Stimulated activated CD8-positive, alpha-beta memory T cell treated with anti-CD3 and anti-CD28 coated beads, Interleukin-4, amount 100 ng/mL, for 4 hours (primary cell): ENCODE results near the gene HBE1.
"Not testable (repeated sequence)": the region's sequence is repeated elsewhere in the genome, so short reads cannot be mapped to it uniquely, and the experiment has no call there.

Source experiments
- DNase-seq, 2 donors: peaks; one replicate each; pipeline ENCODE4 v3.0.0-alpha.2; 2020; ENCODE audit warnings: low read depth in 2 of 2, low spot score in 1 of 2

HBE1 gene

DNA sequence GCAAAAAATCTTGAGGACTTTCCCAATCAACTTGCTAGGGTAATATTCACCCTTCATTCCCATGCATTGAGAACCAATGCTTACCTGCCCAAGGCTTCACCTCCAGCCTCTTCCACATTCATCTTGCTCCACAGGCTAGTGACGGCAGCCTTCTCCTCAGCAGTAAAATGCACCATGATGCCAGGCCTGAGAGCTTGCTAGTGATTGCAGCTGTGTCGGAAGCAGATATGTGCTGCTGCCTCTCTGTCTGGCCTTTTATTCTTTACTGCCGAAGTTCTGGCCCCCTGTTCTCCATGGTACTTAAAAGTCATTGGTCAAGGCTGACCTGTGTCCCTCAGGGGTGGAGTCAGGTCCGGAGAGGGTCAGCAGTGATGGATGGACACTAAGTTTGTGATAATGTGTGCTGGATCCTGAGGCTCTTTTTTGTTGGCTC is at the start of gene HBE1:
Gene HBE1, minus strand, starts transcription at position 231 of the 433 bp plus-strand sequence. Its CDS starts 55 bp downstream, at position 176.
- no peak for DNase-seq

DNA sequence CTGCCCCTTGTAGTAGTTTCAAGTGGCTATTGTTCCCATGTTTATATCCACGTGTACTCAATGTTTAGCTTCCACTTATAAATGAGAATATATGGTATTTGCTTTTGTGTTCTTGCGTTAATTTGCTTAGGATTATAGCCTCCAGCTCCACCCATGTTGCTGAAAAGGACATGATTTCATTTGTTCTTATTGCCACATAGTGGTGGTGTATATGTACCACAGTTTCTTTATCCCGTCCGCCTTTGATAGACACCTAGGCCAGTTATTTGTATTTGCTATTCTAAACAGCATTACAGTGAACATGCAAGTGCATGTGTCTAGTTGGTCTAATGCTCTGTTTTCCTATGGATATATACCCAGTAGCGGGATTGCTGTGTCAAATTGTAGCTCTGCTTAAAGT is 47.5 kb upstream of the HBE1 start:
- DNase-seq = no peak

DNA sequence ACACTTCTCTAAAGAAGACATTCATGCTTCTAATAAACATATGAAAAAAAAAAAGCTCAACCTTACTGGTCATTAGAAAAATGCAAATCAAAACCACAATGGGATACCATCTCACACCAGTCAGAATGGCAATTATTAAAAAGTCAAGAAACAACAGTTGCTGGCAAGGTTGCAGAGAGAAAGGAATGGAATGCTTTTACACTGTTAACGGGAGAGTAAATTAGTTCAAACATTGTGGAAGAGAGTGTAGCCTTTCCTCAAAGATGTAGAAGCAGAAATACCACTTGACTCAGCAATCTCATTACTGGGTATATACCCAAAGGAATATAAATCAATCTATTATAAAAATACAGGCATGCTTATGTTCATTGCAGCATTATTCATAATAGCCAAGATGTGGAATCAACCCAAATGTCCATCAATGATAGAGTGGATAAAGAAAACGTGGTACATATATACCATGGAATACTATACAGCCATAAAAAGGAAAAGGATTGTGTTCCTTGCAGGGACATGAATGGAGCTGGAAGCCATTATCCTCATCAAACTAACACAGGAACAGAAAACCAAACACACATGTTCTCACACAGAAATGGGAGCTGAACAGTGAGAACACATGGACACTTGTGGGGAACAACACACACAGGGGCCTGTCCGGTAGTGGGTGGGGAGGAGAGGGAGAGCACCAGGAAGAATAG is 43.7 kb upstream of the HBE1 start:
- not testable (repeated sequence) for DNase-seq

DNA sequence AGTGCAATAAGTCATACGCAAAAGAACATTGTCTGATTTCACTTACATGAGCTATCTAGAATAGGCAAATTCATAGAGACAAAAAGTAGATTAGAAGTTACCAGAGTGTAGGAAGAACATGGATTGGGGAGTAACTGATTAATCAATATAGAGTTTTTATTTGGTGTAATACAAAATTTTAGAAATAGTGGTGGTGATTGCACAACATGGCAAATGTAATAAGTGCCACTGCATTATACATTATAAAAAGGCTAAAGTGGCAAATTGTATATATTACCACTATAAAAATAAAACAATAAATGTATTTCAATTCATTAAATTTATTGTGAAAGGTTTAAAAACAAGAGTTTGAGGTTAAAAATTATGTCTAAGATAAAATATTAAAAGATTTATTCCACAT is 40.7 kb upstream of the HBE1 start:
- DNase-seq = no peak

DNA sequence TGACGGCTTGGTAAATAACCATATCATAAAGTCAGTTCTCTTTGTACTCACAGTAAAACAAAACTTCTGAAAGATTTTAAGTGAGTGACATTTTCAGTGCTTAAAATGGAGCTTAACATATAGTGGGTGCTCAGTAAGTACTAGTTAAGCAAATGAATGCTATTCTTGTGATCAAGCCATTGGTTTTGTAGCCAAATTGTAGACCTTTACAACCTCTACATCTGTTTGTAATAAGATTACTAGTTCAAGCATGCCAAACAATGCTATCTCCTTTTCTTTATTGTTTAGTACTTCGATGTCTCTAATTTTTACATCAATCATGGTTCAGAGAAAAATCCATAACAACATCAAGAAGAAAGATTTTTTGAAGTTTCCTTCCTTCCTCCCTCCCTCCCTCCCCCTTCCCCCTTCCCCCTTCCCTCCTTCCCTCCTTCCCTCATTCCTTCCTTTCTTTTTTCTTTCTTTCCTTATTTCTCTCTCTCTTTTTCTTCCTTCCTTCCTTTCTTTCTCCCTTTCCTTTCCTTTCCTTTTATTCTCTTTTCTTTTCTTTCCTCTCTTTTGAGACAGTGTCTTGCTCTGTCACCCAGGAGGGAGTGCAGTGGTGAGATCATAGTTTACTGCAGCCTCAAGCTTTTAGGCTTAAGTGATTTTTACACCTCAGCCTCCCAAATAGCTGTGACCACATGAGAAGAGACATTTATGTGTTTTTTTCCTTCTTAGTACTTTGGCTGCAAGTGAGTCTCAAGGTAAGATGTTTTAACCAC is 37.7 kb upstream of the HBE1 start:
- no peak for DNase-seq

DNA sequence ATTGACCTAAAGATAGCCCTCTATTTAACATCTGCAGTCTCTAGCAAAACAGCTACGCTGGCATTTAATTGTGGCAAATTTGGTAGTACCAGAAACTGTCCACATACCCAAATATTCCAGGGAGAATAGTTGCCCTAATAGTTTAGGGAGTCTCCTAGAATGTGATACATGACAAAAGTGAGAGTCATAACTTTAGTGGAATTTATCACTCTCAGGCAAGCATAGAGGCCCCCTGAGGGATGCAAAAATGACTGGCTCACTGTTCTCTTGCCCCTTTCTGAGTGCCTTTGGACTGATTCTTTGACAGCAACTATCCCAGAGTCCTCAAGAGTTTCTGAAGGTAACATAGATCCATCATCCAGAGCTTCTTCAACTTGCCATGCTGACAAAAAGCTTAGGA is 34.3 kb upstream of the HBE1 start:
- DNase-seq = no peak

DNA sequence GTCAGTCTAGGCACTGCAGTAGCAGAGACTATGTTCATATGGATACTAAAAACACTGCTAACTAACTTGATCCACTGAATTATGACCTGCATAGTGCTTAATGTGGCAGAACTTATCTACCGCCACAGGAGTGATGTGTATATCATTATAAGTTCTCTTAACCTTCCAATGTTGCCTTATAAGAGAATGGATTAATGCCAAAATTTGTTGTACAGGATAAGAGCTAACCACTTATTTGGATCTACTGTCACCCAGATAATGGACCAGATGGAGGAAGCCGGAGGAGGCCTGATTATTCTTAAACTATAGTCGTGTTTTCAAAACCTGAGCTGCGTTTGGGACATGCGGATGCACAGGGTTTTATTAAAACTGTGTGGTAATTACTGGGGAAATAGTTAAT is 33.9 kb upstream of the HBE1 start:
- DNase-seq = no peak

DNA sequence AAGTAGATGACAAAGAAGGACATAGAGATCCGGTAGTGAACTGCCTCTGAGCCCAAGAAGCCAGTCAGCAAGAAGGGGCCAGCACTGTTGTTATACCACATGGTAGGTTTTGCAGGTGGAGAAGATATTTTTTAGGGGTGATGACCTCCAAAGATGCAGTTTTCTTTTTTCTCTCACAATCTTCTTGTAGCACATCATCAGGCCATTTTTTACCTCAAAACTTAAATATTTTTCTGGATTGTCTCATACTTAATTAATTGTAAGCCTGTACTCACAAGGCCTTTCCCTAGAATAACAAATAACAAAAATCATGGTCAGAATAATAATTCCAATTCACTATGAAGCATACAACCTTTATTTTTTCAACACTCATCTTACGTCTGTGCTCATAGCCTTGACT is 32.1 kb upstream of the HBE1 start, which contains the start of gene OR51B4:
Gene OR51B4, minus strand, starts transcription at position 101 of the 400 bp plus-strand sequence. Its CDS starts 0 bp downstream, at position 101.
- no peak for DNase-seq

DNA sequence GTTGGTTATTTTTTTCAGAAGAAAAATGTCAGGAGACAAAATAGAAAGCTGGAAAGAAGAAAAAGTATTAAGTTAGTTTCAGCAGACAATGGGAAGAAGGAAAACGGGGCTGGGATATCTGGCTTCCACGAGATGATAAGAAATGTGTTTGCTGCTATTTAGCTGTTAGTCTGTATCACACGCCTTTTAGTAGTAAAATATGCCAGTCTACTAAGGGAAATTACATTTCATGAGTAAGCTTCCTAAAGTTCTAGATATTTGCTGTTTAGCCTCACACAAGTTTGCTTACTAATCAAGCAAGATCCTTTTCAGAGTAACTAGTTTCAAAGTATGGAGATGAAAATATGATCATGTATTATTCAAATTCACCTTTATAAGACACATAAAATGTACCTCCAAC is 30.5 kb upstream of the HBE1 start:
- DNase-seq = no peak

DNA sequence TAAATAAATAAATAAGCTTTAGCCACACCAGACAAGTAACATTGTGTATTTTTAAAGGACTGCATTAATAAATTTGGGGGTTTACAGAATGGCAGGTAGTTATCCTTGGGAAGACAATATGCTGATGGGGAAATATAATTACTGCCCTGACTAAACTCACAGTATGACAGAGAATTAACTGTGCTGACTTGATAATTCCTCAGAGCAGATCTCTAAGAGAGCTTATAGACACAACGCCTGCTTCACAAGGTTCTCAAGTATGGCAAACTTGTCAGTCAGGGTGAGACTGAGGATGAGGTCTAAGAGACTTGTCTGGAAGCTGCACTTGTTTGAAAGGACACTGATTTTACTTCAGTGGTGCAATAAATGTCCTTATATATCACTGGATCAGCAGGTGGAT is 28.7 kb upstream of the HBE1 start:
- no peak for DNase-seq

DNA sequence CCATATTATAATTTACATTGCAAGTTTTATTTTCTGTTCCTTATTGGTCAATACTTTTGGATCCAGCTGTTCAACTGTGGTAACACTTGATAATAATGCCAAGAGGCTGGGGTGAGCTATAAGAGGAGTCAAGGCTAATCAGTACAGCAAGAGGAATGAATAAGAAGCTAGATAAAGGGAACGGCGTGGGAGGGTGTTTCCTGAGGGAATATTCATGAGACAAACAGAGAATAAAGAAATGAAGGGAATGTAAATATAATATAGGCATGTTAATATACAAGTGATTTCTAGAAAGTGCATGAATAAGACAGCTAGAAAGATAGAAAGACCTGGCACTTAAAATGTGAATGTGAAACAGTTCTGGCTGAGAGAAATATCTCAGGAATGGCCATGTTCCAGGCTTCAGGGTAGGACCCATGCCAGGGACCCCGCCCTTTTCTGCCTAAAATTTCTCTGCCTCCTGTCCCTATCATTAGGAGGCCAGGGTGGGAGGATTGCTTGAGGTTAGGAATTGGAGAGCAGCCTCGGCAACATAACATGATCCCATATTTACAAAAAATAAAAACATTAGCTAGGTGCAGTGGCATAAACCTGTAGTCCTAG is 28.1 kb upstream of the HBE1 start:
- no peak for DNase-seq

DNA sequence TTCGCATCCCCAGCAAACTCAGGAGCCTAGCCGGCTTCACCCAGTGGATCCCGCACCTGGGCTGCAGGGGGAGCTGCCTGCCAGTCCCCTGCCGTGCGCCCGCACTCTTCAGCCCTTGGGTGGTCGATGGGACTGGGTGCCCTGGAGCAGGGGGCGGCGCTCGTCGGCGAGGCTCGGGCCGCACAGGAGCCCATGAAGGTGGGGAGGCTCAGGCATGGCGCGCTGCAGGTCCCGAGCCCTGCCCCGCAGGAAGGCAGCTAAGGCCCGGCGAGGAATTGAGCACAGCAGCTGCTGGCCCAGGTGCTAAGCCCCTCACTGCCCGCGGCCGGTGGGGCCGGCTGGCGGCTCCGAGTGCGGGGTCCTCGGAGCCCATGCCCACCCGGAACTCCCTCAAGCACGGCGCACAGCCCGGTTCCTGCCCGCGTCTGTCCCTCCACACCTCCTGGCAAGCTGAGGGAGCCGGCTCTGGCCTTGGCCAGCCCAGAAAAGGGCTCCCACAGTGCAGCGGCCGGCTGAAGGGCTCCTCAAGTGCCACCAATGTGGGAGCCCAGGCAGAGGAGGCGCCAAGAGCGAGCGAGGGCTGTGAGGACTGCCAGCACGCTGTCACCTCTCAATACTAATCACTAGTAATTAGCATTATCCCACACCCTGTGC is 24.7 kb upstream of the HBE1 start:
- not testable (repeated sequence) for DNase-seq

DNA sequence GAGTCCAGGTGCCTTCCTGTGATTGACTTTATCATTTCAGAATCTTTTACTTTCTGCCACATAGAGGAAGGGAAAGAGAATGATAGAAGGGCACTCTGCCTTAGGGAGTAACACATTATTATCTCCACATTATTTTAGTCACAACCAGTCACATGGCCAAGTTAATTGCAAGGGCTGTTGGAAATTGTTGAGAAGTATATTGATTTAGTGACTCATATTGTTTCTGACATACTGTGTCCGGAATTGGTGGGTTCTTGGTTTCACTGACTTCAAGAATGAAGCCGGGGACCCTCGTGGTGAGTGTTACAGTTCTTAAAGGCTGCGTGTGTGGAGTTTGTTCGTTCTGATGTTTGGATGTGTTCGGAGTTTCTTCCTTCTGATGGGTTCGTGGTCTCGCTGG is 23.3 kb upstream of the HBE1 start:
- no peak for DNase-seq

DNA sequence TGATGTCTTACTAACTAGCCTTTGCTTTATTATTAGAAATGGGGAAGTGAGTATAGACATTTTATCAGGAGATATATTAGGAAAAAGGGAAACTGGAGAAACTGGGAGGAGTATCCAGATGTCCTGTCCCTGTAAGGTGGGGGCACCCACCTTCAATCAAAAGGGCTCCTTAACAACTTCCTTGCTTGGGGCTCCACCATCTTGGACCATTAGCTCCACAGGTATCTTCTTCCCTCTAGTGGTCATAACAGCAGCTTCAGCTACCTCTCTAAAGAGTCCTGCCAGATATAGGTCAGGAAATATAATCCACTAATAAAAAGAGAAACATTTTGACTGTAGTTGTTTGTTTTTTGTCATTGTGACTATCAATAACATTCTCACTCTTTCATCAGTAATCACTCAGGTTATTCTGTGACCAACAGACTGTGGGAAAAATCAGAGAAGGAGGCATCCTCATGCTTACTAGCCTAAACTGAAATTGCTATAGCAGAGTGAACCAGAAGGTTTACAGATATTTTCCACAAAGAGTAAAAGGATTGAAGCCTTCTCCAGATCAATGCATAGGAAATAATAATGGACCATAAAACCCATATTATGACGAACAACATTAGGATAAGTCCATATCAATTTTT is 21.6 kb upstream of the HBE1 start:
- DNase-seq = no peak

DNA sequence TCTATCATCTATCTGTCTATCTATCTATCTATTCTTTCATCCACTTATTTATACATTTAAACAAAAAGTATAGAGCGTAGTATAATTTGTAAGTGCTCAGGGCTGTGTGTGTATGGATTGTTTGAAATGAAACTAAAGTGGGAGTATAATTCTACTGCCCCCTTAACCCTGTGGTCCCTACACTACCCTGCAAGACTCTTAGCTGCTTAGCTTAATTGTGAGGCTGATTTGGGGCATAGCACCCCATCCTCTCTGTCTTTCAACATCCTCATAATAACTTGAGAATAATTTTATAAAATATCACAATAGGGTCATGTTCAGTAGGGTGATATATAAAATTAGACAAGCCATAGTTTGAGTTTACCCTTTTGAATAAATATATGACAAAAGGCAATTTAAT is 20.4 kb upstream of the HBE1 start:
- DNase-seq = no peak

DNA sequence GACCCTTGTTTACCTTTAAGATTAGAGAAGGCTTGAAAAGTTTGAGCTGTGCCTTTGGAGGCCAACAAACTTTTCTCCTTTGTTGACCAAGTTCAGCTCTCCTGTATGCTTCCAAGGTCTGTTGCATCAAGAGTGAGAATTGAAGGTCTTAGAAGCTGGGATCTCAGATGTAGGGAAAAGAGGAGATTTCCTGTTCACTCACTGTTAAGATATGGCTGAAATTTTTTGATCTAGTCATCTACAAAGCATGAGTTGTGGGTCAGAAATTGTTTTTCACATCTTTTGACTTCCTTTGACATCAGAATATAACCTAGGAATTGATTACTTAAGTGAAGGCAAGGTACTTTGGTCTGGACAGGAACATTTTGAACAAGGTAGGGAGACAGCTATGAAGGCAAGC is 20.0 kb upstream of the HBE1 start:
- DNase-seq = no peak

DNA sequence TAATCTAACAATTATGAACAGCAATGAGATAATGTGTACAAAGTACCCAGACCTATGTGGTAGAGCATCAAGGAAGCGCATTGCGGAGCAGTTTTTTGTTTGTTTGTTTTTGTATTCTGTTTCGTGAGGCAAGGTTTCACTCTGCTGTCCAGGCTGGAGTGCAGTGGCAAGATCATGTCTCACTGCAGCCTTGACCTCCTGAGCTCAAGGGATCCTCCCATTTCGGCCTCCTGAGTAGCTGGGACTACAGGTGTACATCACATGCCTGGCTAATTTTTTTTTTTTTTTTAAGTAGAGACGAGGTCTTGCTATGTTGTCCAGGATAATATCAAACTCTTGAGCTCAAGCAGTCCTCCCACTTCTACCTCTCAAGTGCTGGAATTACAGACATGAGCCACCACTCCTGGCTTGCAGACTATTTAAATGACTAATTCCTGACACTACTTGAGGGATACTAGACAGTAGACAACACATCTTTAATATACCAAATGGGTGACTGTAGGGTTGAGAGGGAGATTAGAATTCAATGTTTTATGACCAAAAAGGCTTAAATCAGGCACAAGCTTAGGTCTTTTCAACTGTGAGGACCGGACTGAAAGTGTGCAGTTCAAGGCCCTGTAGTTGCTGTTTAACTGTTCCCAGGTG is 19.3 kb upstream of the HBE1 start:
- DNase-seq = no peak

DNA sequence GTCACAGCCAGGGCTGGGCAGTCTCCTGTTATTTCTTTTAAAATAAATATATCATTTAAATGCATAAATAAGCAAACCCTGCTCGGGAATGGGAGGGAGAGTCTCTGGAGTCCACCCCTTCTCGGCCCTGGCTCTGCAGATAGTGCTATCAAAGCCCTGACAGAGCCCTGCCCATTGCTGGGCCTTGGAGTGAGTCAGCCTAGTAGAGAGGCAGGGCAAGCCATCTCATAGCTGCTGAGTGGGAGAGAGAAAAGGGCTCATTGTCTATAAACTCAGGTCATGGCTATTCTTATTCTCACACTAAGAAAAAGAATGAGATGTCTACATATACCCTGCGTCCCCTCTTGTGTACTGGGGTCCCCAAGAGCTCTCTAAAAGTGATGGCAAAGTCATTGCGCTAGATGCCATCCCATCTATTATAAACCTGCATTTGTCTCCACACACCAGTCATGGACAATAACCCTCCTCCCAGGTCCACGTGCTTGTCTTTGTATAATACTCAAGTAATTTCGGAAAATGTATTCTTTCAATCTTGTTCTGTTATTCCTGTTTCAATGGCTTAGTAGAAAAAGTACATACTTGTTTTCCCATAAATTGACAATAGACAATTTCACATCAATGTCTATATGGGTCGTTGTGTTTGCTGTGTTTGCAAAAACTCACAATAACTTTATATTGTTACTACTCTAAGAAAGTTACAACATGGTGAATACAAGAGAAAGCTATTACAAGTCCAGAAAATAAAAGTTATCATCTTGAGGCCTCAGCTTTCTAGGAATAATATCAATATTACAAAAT is 18.6 kb upstream of the HBE1 start:
- no peak for DNase-seq

DNA sequence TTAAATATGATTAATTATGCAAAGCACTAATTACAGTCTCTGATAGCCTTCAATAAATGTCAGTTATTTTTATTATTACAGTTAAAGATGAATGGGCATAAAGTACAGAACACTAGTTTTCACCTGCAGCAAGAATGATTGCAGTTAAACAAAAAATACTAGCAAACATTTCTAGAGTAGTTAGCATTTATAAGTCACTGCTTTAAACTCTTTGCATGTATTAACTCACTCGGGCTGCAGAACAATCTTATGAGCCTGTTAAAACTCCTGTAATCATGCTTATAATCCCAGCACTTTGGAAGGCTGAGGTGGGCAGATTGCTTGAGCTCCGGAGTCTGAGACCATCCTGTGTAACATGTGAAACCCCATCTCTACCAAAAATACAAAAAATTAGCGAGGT is 17.2 kb upstream of the HBE1 start:
- no peak for DNase-seq

DNA sequence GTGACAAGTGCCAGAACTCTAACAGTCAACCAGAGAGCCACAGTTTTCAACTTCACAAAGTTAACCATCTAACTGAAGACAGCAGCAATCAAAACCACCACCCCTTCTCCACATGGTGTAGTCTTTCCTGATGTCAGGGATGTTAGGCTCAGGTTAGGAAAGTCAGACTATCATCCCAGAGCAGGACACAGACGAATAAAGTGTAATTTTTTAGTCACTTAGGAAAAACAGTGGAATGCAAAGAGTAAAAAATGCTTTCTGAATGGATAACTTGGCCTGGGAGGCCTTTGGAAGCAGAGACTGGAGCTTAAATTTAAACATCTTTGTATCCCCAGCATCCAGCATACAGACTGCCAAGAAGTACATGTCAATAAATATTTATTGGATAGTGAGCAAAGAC is 16.6 kb upstream of the HBE1 start:
- no peak for DNase-seq
